ENCODE measurements around the gene GABRA4. TPM values are rescaled to one million over a fixed set of nuclear protein-coding genes. Genes with fewer than 3 reads are reported as not detected.

GABRA4 gene
- total RNA-seq, 2 donors from 2014 or later = 0.28 TPM; not detected in 1

DNA sequence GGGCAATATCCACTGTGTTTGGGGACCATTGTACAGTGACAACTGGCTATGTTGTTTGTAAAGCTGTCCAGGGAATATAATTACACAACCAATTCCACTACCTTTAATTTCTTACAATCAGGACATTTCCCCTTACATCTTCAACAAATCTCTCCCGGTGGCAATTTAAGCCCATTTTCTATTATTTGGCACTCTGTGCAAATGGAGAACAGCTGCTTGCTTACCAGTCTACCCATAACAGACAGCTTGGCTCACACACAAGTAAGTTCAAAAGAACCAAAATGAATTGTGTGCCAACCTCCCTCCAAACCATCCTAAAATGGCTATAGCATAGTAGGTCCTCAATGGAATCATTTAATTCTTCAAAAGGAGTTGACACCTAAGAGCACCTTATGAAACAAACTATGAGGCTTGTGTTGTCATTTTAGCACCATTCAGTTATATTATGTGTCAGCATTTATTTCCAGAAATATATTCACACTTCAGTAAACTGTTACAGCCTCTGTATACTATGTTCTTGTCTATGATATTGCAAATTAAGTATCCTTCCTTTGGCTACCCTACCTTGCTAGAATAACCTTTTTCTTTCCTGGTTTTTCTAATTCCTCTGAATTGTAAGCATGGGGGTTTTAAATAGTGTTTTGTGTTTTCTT is 18.4 kb downstream of the GABRA4 start:
- intact Hi-C loops (cut with DNase I) = no loop called here
- Histone ChIP-seq H3K27me3 (replicated peaks; ENCODE audit: insufficient read depth) (no peaks in the 10 kb centered on the region), H3K9me3 (no peaks in the 10 kb centered on the region), H3K36me3 (no peaks in the 10 kb centered on the region), H3K27ac (no peak overlapping the region), H3K4me3 (no peak overlapping the region), H3K4me1 (replicated peaks) (no peaks in the 10 kb centered on the region)
- WGBS = 88% methylated on average over 1 of the region's 1 CpG
- no peak for TF ChIP-seq POLR2AphosphoS5 (IDR thresholded peaks at IDR 0.05)
- TF ChIP-seq, protein P1, sequence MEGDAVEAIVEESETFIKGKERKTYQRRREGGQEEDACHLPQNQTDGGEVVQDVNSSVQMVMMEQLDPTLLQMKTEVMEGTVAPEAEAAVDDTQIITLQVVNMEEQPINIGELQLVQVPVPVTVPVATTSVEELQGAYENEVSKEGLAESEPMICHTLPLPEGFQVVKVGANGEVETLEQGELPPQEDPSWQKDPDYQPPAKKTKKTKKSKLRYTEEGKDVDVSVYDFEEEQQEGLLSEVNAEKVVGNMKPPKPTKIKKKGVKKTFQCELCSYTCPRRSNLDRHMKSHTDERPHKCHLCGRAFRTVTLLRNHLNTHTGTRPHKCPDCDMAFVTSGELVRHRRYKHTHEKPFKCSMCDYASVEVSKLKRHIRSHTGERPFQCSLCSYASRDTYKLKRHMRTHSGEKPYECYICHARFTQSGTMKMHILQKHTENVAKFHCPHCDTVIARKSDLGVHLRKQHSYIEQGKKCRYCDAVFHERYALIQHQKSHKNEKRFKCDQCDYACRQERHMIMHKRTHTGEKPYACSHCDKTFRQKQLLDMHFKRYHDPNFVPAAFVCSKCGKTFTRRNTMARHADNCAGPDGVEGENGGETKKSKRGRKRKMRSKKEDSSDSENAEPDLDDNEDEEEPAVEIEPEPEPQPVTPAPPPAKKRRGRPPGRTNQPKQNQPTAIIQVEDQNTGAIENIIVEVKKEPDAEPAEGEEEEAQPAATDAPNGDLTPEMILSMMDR (IDR thresholded peaks at IDR 0.05) = no peak
- no peak for TF ChIP-seq POLR2A (IDR thresholded peaks at IDR 0.05)
- no peak for DNase-seq (ENCODE audit: low spot score)

DNA sequence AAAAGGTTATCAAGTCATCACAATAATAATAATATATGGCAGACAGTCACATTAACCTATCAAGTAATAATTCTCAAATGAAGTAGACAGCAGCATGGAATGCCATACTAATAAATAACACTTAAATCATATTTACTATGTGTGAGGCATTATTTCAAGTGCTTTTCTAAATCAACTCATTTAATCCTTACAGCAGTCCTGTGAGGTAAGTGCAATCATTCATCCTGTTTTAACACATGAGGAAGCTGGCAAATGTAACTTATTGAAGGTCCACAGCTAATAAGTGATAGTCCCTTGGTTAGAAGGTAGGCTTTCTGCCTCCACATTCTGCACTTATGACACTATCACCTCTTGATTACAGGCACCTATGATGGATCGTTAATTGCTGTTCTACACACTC is 24.5 kb downstream of the GABRA4 start:
- TF ChIP-seq POLR2AphosphoS5 (IDR thresholded peaks at IDR 0.05) (no peak), POLR2A (IDR thresholded peaks at IDR 0.05) (no peak)
- TF ChIP-seq, protein P1 (IDR thresholded peaks at IDR 0.05) = no peak
- intact Hi-C loops (cut with DNase I) = no loop called here
- WGBS = 93% methylated on average over 1 of the region's 1 CpG

DNA sequence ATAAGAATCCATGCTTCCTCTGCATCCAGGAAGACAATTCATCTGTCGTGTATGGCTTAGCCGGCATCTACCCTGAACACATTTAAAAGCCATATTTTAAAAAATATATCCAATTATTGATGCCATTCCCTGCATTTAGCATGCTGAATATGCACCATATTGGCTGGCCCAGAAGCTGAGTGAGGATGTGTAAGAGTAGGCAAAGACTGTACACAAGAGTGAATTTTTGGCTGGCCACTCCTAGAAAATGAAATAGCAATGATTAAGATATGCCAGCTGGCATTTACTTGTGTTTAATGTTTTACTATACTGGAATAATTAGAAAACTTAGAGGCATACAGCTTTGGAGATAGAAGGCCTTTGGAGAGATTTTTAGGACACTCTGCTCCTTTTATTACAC is 25.8 kb downstream of the GABRA4 start:
- Histone ChIP-seq H3K4me1 (replicated peaks) (no peaks in the 10 kb centered on the region), H3K27me3 (replicated peaks; ENCODE audit: insufficient read depth) (no peaks in the 10 kb centered on the region), H3K27ac (no peak overlapping the region), H3K36me3 (no peaks in the 10 kb centered on the region), H3K9me3 (no peaks in the 10 kb centered on the region), H3K4me3 (no peak overlapping the region)
- intact Hi-C loops (cut with DNase I) = no loop called here
- TF ChIP-seq POLR2A (IDR thresholded peaks at IDR 0.05) = no peak
- TF ChIP-seq, protein P1 (IDR thresholded peaks at IDR 0.05) = no peak
- no peak for TF ChIP-seq POLR2AphosphoS5 (IDR thresholded peaks at IDR 0.05)
- DNase-seq (ENCODE audit: low spot score) = no peak
- WGBS = 92% methylated on average over 2 of the region's 2 CpGs

More for the DNA sequence above, 24.5 kb downstream of the GABRA4 start:
- no peaks in the 10 kb centered on the region for H3K4me1 ChIP-seq (replicated peaks)
- no peak for DNase-seq (ENCODE audit: low spot score)
- H3K27me3 ChIP-seq (replicated peaks; ENCODE audit: insufficient read depth) = no peaks in the 10 kb centered on the region
- H3K36me3 ChIP-seq = no peaks in the 10 kb centered on the region
- no peak overlapping the region for H3K4me3 ChIP-seq
- H3K9me3 ChIP-seq = no peaks in the 10 kb centered on the region
- no peak overlapping the region for H3K27ac ChIP-seq

DNA sequence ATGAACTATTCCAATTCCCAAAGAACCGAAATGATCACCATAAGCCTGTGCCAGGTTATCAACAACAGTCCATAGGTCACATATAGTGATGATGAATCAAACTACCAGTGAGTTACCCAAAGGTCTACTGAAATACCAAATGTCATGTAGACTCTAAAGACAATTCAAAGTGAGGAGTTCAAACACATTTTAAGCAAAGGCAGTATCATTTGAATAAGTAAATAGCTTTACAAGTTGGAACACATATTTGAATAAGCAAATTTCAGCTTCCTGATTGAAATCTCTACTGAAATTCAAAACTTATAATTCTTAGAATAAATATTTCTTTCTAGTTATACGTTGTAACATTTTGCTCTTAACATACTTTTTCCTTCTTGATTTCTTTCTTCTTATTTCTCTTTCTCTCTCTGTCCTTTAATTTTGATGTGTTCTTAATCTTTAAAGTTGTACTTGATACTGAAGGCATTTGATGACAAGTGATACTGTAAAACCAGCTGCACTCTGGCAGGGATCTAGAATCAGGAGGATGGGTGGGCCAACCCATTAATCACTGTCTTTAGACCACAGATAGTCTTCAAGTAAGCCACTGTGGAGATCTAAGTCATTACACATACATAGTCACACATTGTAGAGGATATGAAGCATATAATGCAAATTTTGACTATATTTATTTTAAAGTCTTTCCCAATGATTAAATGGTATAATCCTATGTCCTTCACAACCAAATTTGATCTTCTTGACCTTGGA is 34.5 kb downstream of the GABRA4 start:
- Histone ChIP-seq H3K4me3 (no peak overlapping the region), H3K36me3 (no peaks in the 10 kb centered on the region), H3K27ac (no peak overlapping the region), H3K9me3 (no peaks in the 10 kb centered on the region), H3K27me3 (replicated peaks; ENCODE audit: insufficient read depth) (no peaks in the 10 kb centered on the region), H3K4me1 (replicated peaks) (no peaks in the 10 kb centered on the region)
- intact Hi-C loops (cut with DNase I) = no loop called here
- DNase-seq (ENCODE audit: low spot score) = no peak
- TF ChIP-seq POLR2A (IDR thresholded peaks at IDR 0.05) = no peak
- TF ChIP-seq, protein P1 (IDR thresholded peaks at IDR 0.05) = no peak
- WGBS = 64% methylated on average over 2 of the region's 2 CpGs

DNA sequence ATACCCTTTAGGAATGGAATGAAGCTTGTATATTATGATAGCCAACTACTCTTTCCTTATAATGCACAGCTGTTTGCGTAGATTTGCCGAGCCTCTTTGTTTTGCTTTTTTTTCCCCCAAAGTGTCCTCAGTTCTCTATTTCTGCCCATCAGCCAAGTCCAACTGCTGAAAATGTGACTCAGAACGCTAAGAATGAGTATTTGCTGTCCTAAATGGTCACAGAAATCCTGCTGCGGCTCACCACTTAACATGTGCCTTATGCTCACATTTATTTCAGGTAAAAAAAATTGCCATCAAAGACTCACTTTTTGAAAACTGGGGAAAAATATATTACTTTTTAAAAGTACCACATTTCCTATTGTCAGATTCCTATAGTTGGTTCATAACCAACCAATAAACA is 36.9 kb downstream of the GABRA4 start:
- H3K9me3 ChIP-seq = no peaks in the 10 kb centered on the region
- DNase-seq (ENCODE audit: low spot score) = no peak
- no peak overlapping the region for H3K27ac ChIP-seq
- H3K4me3 ChIP-seq = no peak overlapping the region
- no peaks in the 10 kb centered on the region for H3K27me3 ChIP-seq (replicated peaks; ENCODE audit: insufficient read depth)
- no peaks in the 10 kb centered on the region for H3K4me1 ChIP-seq (replicated peaks)
- 54% methylated on average over 4 of the region's 4 CpGs for whole genome bisulfite sequencing
- no peaks in the 10 kb centered on the region for H3K36me3 ChIP-seq
- intact Hi-C loops (cut with DNase I) = no loop called here
- TF ChIP-seq, protein P1 (IDR thresholded peaks at IDR 0.05) = no peak
- TF ChIP-seq POLR2A (IDR thresholded peaks at IDR 0.05) = no peak
- no peak for TF ChIP-seq POLR2AphosphoS5 (IDR thresholded peaks at IDR 0.05)
